Peyer's patch (tissue), 4 donors: ENCODE results near the gene FCRL6. TPM values are rescaled to one million over a fixed set of nuclear protein-coding genes. Genes with fewer than 3 reads are reported as not detected.
A peak's percentile ranks its signal among the peaks of the same experiment; 100 is the strongest.

Source experiments
- DNase-seq, 3 donors: peaks; one replicate each; pipeline ENCODE4 v3.0.0-alpha.2; 2017 to 2019
- H3K27ac ChIP-seq, 4 donors: fragments of 200-600 bp; sonication (generic); one replicate each; pipeline ENCODE4 v1.5.1; 2016 to 2019
- H3K27me3 ChIP-seq, 2 donors: fragments of 200-600 bp; sonication (generic); one replicate each; pipeline ENCODE4 v1.5.1; 2019
- H3K36me3 ChIP-seq, 3 donors: fragments of 200-600 bp; sonication (generic); one replicate each; pipeline ENCODE4 v1.5.1; 2016 to 2019
- H3K4me1 ChIP-seq, 4 donors: fragments of 200-600 bp; sonication (generic); one replicate each; pipeline ENCODE4 v1.5.1; 2016 to 2019
- H3K4me3 ChIP-seq, 4 donors: fragments of 200-600 bp; sonication (generic); 1 replicate in 3 of 4; 2 replicates in 1 of 4; pipeline ENCODE4 v1.5.1; 2016 to 2019; ENCODE audit warnings: mild to moderate bottlenecking in 1 of 4
- H3K9me3 ChIP-seq, 4 donors: fragments of 200-600 bp; sonication (generic); one replicate each; pipeline ENCODE4 v1.5.1; 2016 to 2019; ENCODE audit warnings: mild to moderate bottlenecking in 1 of 4
- POLR2A ChIP-seq, 2 donors: fragments of 450-650 bp; IDR thresholded peaks; one replicate each; pipeline ENCODE4 v1.5.1; 2017; ENCODE audit warnings: antibody characterized with exemption in 2 of 2, mild to moderate bottlenecking in 2 of 2, moderate library complexity in 2 of 2
- total RNA-seq, 4 donors: library from RNA; depleted of rRNA; stranded (reverse); fragments of >200 nt; gene quantifications; one replicate each; pipeline ENCODE4 v1.1.0, GENCODE V29; 2016
- TF ChIP-seq, protein P1 (sequence below), 6 experiments: fragments of 450-650 bp in 4 of 6; fragments of 200-600 bp in 2 of 6; sonication (generic) in 1 of 6; IDR thresholded peaks; one replicate each; pipeline ENCODE4 v1.5.1; 2017 to 2019; ENCODE audit warnings: antibody characterized with exemption in 6 of 6, mild to moderate bottlenecking in 3 of 6, moderate library complexity in 1 of 6

FCRL6 gene
- total RNA-seq, 4 donors from 2014 or later, result 2.4 to 13.2 TPM; not detected in 2

DNA sequence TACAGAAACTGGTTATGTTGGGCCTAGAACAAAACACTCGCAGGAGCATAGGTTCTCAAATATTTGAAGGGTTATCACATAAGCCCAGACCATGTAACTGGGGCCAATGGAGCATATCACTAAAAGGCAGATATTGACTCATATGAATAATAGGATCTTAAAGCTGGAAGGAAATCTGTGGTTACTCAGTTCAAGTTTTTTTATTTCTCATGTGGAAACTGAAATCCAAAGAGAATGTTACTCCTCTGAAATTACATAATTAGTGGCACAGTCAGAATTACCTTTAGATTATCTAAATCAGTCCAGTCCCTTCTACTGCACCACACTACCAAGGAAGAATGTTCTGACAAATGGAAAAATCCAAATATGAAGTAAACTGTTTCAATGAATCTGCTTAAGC is 36.6 kb downstream of the FCRL6 start:
- Histone ChIP-seq H3K27me3 (no peaks in the 10 kb centered on the region), H3K4me3 (no peak overlapping the region), H3K36me3 (no peaks in the 10 kb centered on the region), H3K9me3 (no peaks in the 10 kb centered on the region), H3K27ac (no peak overlapping the region), H3K4me1 (no peaks in the 10 kb centered on the region)
- no peak for TF ChIP-seq POLR2A (IDR thresholded peaks at IDR 0.05)
- TF ChIP-seq, protein P1, sequence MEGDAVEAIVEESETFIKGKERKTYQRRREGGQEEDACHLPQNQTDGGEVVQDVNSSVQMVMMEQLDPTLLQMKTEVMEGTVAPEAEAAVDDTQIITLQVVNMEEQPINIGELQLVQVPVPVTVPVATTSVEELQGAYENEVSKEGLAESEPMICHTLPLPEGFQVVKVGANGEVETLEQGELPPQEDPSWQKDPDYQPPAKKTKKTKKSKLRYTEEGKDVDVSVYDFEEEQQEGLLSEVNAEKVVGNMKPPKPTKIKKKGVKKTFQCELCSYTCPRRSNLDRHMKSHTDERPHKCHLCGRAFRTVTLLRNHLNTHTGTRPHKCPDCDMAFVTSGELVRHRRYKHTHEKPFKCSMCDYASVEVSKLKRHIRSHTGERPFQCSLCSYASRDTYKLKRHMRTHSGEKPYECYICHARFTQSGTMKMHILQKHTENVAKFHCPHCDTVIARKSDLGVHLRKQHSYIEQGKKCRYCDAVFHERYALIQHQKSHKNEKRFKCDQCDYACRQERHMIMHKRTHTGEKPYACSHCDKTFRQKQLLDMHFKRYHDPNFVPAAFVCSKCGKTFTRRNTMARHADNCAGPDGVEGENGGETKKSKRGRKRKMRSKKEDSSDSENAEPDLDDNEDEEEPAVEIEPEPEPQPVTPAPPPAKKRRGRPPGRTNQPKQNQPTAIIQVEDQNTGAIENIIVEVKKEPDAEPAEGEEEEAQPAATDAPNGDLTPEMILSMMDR (IDR thresholded peaks at IDR 0.05), result no peak
- DNase-seq, result no peak

DNA sequence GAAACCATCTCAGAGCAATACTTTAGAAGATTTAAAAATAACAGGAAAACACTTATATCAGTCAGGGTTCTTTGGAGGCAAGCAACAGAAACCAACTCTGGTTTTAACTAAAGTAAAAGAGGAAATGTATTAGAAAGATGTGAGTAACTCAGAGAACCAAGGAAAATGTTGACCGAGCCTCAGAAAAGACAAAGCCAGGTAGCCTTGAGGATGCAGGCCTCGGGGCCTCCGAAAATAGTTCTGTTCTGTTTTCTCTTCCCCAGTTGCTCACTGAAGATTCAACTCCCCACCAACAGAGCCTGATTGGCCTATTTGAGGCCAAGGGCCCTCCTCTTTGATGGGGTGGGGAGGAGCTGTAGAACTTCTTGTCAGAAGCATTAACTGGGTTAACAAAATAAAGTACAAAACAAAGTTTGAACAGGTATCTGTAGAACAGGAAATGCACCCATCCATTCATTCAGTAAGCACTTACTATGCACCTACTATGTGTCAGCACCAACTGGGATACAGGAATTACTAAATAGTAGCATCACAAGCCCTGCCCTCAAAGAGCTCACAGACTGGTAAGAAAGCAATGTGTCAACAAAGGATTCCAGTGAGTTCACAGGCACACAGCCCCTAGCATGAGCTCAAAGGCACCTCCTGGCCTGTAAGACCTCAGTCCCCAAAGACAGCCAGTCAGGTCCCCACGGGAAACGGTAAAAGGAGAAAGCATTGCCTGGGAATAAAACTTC is 37.1 kb downstream of the FCRL6 start:
- DNase-seq, result no peak
- no peak for TF ChIP-seq POLR2A (IDR thresholded peaks at IDR 0.05)
- no peak overlapping the region for H3K27ac ChIP-seq
- H3K9me3 ChIP-seq, result no peaks in the 10 kb centered on the region
- no peaks in the 10 kb centered on the region for H3K27me3 ChIP-seq
- H3K4me3 ChIP-seq, result no peak overlapping the region
- H3K4me1 ChIP-seq, result no peaks in the 10 kb centered on the region
- H3K36me3 ChIP-seq, result no peaks in the 10 kb centered on the region

DNA sequence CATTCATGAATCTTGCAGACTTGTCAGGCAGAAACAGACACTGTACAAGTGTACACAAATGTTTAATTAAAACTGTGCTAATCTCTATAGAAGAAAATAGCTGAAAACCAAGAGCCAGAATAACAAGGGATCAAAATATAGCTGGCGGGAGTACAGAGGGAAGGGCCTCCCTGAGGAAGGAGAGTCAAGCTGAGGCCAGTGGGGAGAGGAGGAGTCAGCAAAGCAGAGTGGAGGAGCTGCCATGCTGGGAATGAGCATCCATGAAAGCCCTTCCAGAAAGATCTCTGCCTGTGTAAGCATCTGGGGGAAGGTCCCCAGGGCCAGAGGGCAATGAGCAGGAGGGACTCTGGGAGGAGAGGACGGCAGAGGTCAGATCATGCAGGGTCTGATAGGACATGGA is 39.6 kb downstream of the FCRL6 start:
- no peak for TF ChIP-seq POLR2A (IDR thresholded peaks at IDR 0.05)
- TF ChIP-seq, protein P1 (IDR thresholded peaks at IDR 0.05), result no peak
- H3K9me3 ChIP-seq, result no peaks in the 10 kb centered on the region
- peaks cover 0 to 9% (median 0%) of the 10 kb centered on the region in 4 donors for H3K4me1 ChIP-seq
- H3K36me3 ChIP-seq, result no peaks in the 10 kb centered on the region
- no peak for DNase-seq
- H3K27ac ChIP-seq, result no peak overlapping the region
- H3K4me3 ChIP-seq, result no peak overlapping the region
- no peaks in the 10 kb centered on the region for H3K27me3 ChIP-seq

DNA sequence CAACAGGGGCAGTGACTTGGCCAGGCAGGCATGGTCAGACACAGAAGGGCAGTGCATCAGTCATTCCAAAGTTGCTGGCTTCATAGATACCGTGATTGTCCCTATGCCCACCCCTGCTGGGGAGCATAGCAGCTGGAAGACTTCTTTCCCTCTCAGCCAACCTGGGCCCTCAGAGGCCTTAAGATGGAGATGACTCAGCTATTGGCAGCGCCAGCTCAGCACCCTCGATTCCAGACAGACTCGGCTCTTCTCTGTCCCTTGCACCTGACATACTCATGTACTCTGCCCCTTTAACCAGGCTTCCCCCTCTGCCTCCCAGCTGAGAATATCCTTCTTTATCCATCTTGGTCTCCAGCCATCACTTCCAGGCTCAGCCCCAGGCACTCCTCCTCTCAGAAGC is 41.3 kb downstream of the FCRL6 start:
- DNase-seq, result no peak
- no peak for TF ChIP-seq POLR2A (IDR thresholded peaks at IDR 0.05)
- TF ChIP-seq, protein P1 (IDR thresholded peaks at IDR 0.05), result no peak

DNA sequence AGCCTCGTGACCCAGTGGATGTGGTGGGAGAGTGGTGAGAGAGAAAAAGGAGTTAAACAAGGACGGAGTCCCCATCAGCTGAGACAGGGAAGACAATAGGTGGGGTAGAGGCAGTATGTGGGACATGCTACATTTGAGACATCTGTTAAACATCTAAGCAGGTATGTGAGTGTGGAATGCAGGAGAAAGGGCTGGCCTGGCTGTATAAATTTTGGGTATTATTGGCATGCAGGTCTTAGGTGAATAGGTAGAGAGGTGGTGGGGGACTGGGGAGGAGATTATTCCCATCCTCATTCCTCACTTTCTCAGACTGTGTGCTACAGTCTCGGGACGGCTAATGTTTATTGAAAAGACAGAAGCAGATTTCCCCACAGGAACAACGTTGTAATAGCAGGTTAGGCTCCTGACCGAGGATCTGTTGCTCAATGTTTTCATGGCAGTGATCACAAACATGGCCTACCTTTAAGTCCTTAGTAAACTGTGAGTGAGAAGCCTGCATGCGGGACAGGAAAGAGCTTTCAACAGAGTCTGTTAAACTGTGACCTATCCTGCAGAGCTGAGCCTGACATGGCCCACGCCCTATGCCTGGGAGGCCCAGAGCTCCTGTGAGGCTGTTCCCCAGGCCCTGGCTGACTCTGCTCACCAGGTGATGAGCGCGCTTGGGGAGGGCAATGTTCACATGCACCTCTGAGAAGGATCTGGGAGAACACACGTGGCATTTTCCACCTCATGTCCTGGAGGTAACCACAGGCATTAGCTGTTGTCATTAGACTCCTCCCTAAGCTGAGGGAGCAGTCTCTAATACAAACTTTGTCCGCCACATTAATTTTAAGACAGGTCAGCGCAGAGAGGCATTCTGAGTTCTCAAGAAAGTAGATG is 43.8 kb downstream of the FCRL6 start:
- Histone ChIP-seq H3K27ac (peak overlapping the region in 2 of 4 donors; percentile 26 to 75), H3K27me3 (no peaks in the 10 kb centered on the region), H3K4me1 (peaks cover 0 to 9% (median 0%) of the 10 kb centered on the region in 4 donors), H3K4me3 (no peak overlapping the region), H3K9me3 (no peaks in the 10 kb centered on the region), H3K36me3 (no peaks in the 10 kb centered on the region)
- peak in 2 of 3 donors; percentile 74 to 77 for DNase-seq
- TF ChIP-seq POLR2A (IDR thresholded peaks at IDR 0.05), result no peak
- TF ChIP-seq, protein P1 (IDR thresholded peaks at IDR 0.05), result peak in 1 of 6 experiments; percentile 26

More for the DNA sequence above, 41.3 kb downstream of the FCRL6 start:
- no peaks in the 10 kb centered on the region for H3K36me3 ChIP-seq
- H3K4me3 ChIP-seq, result no peak overlapping the region
- no peaks in the 10 kb centered on the region for H3K27me3 ChIP-seq
- no peaks in the 10 kb centered on the region for H3K9me3 ChIP-seq
- no peak overlapping the region for H3K27ac ChIP-seq
- H3K4me1 ChIP-seq, result peaks cover 0 to 9% (median 0%) of the 10 kb centered on the region in 4 donors

DNA sequence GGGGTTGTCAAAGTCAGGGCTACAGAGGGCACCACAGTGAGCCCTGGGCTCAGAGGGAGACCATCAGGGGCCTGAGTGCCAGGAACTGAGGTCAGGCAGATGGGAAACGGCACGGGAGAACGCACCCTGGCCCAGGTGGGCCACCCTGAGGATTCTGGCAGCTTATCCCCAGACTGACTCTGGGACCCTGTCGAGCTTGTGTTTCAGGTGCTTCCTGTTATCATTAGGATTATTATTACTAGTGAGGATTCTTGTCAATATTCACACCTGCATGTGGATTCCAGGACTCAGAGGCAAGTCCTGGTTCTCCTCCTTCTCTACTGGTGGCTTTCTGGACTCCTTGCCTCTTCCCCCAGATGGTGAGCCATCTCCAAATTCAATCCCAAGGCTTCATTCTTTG is 45.1 kb downstream of the FCRL6 start:
- no peak overlapping the region for H3K27ac ChIP-seq

More for the DNA sequence above, 45.1 kb downstream of the FCRL6 start:
- H3K9me3 ChIP-seq, result no peaks in the 10 kb centered on the region
- no peak for DNase-seq
- H3K27me3 ChIP-seq, result no peaks in the 10 kb centered on the region
- no peak for TF ChIP-seq POLR2A (IDR thresholded peaks at IDR 0.05)
- TF ChIP-seq, protein P1 (IDR thresholded peaks at IDR 0.05), result no peak
- H3K4me1 ChIP-seq, result peaks cover 0 to 9% (median 0%) of the 10 kb centered on the region in 4 donors
- H3K36me3 ChIP-seq, result no peaks in the 10 kb centered on the region
- H3K4me3 ChIP-seq, result no peak overlapping the region
